NCI-H526 (cell line): ENCODE measurements around the gene APBA1.

ENCODE experiments used
- DNase-seq, 2 experiments: peaks; one replicate each; lab custom pipeline; 2025; lab: John Stamatoyannopoulos, UW

APBA1 gene

GRCh38 chr9:69578026-69578425 is 94.1 kb downstream of the APBA1 start:
- DNase-seq = no peak

DNA sequence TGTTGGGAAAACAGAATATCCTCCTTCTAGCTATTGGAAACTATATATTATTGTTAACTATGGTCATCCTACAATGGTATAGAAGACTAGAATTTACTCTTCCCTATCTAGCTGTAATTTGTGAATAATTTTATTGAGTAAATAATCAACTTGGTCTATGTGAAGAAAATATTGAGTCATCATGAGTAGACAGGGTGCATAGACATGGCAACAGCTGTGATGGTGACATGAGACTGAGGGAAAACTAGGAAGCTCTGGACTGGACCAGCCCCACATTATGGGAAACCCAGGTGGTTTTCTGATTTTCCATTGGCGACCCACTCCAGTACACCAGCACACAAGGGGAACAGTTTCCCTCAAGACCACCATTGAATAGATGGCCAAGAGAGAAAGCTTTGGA is 95.0 kb downstream of the APBA1 start:
- DNase-seq = no peak

DNA sequence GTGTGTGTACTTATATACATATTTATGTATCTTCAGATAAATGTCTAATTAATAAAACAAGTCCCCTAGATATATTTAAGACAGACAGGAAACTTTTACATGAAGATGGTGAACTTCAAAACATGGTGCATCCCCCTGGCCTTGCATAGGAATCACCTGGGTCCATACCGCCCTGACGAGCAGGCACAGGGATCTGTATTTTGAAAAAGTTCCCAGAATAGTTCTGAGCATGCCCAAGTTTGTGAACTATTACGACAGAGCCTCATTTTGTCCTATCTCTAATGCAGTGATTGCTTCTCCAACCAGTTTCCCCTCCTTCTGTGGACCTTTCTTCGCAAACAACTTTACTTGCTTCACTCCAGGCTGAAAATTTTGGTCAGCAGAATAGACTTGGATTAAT is 98.1 kb downstream of the APBA1 start:
- no peak for DNase-seq

GRCh38 chr9:69573651-69574050 is 98.5 kb downstream of the APBA1 start:
- DNase-seq = no peak

DNA sequence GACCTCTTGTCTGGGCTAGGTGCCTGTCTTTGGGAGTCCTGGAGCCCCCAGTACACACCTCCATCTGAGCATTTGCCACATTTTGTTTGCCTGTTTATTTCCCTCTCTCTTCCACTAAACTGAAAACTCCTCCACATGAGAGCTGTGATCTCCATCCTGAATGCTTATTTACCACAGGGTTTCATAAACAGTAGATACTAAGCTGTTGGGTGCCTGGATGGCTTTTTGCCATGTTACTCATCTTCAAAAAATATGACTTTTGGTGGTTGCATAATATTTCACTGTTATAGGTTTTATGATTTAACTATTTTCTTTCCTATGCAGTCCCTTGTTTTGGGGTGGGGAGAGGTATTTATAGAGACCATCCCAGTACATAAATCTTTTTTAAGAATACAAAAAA is 99.6 kb downstream of the APBA1 start:
- no peak for DNase-seq

DNA sequence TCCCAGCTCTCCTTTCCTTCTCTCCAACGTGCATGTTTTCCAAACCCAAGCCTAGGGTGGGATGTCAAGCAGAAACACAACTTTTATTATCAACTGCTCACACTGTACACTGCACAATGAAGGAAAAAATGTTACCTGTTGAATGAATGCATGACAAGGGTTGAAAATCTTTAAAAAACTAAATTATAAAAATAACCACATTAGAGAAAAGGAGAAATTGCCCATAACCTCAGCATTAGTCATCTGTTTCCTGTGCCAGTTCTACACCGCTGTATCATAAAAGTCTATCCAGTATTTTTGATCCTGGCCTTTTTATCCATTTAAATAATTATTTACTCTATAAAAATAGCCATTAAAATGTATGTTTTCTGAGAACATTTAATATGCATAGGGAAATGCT is 101.1 kb downstream of the APBA1 start:
- DNase-seq = no peak

DNA sequence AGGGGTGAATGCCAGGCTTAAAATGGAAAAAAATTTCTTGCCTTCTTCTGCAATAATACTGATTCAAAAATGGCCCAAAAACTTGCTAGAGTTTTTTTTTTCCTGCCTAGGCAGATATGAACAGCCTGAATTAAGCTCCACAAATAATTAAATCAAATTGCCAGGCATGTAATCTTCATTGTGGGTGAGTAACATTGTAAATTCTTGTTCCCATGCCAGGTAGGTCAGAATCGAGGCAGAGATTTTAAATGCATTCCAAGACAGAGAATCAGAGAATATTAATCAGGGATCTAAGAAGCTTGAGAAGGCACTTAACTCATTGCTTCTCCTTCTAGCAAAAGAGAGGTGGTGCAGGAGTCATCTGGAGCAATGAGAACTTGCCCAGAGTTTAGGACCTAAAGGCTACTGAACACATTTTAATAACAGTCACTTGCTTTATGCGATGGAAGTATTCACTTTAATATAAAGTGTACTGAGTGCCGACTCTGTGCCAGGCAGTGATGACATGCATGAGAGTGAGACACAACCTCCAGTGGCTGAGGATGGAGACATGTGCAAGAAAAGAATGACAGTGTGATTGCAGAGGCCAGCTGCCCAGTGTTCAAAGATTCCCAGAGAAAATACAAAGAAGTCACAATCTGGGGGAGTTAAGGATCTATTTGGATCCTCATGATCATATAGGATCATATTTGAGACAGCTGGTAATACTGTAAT is 102.3 kb downstream of the APBA1 start:
- DNase-seq = no peak

GRCh38 chr9:69564557-69564956 is 107.6 kb downstream of the APBA1 start:
- DNase-seq = no peak

GRCh38 chr9:69559126-69559525 is 113.0 kb downstream of the APBA1 start:
- DNase-seq = peak in 1 of 2 experiments; percentile 27

GRCh38 chr9:69556707-69557106 is 115.5 kb downstream of the APBA1 start:
- no peak for DNase-seq

DNA sequence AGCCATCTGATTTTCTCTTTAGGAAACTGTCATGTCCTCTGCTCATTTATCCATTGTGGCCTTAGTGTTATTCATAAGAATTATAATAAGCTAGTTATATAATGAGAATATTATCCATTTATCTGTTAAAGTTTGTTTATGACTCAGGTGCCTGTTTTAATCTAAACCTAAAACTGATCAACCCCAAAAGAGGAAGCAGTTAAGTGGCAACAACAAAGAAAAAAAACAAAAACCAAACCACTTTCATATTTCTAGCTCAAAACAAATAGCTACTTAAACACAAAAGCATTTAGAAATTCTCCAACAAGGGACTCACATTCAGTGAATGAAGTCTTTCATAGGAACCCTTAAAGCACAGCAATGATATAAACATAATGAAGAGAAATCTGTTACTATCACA is 116.4 kb downstream of the APBA1 start:
- no peak for DNase-seq

DNA sequence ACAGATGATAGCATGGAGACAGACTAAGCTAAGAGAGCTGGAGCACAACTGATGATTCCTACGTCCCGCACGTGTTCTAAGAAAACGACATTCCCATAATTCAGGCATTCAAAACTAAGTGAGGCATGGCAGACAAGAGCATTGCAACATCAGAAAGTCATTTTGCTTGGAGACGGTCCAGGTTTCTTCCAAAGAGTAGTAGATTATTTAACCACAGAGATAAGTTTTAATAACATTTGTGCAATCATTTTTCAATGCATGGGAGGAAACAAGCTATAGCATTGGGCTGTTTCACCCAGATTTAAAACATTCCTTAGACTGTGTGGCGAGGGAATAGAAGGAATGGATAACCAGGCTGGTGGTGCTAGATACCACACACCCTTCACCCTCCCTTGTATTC is 117.2 kb downstream of the APBA1 start:
- no peak for DNase-seq

DNA sequence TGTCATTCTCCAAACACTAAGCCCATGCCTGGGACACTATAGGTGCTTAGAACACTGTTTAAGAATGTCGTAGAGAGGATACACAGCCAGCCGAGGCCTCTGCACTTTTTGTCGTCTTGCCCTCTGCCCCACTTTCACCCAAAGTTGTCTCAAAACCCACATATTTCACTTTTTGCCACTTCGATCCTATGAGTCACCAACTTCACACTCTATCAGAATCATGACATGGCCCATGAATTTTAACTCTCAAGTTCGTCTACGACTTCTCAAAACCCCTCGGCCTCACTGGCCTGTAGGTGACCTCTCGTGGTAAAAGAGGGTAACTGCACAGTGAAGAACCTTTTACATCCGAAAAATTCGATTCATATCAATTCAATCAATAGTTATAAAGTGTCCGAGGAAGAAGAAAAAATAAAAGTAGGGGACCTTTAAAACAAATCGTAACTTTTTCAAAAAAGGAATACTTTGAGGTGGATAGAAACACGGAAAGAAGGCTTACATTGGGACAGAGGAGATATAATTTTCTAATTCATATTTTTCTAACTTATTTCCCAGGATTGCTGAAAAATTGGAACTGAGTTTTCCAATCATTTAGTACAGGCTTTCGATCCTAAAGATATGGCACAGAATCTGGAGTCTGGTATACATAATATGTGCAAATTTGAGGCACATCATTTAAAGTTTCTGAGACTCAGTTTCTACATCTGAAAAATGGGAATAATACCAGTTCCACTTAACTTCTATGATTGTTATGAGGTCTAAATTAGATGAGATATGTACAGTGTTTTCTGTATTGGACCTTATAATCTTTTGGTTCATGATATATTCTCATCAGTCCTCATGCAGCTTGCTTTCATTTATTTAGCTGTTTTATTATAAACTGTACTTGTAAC is 122.6 kb downstream of the APBA1 start:
- DNase-seq = peak in 1 of 2 experiments; percentile 46

DNA sequence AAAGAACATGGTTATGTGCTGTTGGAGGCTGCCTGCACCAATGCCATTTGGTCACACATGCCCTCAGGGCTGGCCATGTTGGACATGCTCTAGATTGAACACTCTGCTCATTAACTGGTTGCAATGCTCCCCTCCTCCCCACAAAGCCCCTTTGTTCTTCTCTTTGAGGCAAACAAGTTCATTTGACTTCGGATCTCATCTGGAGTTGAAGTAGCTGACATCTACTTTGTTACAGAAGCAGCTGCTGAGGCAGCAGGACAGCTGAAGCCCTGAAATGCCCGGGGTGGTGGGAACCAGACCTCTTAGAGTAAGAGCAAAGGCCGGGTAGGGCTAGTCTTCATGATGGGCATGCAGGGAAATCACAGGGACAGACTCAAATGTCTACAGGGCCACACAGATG is 123.5 kb downstream of the APBA1 start:
- DNase-seq = peak; percentile 12 to 31

- DNase-seq = peak in 1 of 2 experiments; percentile 39
Observed at GRCh38 chr9:69546265-69546664, 125.9 kb downstream of the APBA1 start.

- no peak for DNase-seq
Observed at GRCh38 chr9:69542942-69543704, 129.0 kb downstream of the APBA1 start.

GRCh38 chr9:69542058-69542457 is 130.1 kb downstream of the APBA1 start:
- DNase-seq = no peak

- DNase-seq = no peak
Observed at GRCh38 chr9:69535911-69536310, 136.3 kb downstream of the APBA1 start.

- DNase-seq = no peak
Observed at GRCh38 chr9:69535286-69535832, 136.8 kb downstream of the APBA1 start.

- DNase-seq = no peak
Observed at GRCh38 chr9:69532396-69532795, 139.8 kb downstream of the APBA1 start.

DNA sequence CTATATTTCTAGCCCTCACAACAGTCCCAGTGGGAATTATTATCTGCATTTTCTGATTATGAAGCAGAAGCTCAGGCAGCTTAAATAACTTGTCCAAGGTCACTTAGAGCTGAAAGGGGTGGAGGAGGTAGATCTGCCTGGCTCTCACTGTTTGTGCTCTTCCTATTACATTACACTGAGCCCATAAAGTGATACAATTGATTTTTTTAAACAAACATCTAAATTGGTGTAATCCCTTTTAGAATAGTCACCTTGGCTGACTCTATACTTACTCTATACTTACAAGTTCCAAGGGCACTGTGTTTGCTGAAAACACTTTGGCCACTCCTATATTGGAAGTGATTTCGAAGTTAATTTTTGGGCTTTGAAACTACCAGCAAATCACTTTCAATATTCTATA is 144.7 kb downstream of the APBA1 start:
- no peak for DNase-seq

GRCh38 chr9:69526699-69527098 is 145.5 kb downstream of the APBA1 start:
- no peak for DNase-seq
